NCI-H446 treated with DMSO at 0.1 percent for 48 hours (cell line): ENCODE measurements around the gene CAP1.

ENCODE experiments used
- DNase-seq: peaks from one replicate; lab custom pipeline; 2025; lab: John Stamatoyannopoulos, UW

The CAP1 gene

DNA sequence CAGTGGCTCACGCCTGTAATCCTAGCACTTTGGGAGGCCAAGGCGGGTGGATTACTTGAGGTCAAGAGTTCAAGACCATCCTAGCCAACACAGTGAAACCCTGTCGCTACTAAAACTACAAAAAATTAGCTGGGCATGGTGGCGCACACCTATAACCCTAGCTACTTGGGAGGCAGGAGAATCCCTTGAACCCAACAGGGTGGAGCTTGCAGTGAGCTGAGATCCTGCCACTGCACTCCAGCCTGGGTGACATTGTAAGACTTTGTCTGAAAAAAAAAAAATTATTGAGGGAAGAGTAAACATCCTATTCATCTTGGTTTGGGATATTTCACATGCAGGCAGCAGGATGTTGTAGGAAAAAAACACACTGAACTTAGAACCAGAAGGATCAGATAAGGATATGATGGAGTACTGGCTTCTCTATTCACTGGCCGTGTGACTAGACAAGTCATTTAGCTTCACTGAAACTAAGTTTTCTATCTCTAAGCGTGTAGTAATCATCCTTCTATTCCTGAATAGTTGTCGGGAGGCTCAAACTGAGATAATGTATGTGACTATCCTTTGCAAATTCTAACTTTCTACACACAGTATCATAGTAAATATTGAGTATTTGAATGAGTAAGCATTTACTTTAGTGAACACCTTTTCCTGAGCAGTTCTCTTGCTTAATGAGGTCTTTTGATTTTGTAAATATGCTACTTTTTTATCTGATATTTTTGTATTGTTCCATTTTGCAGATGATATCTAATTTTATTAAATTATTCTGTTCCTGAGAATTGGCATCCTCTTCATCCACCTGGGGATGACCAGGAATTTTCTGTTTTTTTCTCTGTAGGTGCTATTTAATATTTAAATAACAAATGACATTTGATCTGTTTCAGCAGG is 18.2 kb downstream of the CAP1 start:
- no peak for DNase-seq

- DNase-seq: no peak
Observed at GRCh38 chr1:40059338-40059959, 18.9 kb downstream of the CAP1 start.

GRCh38 chr1:40059960-40060750 is 19.6 kb downstream of the CAP1 start:
- no peak for DNase-seq

DNA sequence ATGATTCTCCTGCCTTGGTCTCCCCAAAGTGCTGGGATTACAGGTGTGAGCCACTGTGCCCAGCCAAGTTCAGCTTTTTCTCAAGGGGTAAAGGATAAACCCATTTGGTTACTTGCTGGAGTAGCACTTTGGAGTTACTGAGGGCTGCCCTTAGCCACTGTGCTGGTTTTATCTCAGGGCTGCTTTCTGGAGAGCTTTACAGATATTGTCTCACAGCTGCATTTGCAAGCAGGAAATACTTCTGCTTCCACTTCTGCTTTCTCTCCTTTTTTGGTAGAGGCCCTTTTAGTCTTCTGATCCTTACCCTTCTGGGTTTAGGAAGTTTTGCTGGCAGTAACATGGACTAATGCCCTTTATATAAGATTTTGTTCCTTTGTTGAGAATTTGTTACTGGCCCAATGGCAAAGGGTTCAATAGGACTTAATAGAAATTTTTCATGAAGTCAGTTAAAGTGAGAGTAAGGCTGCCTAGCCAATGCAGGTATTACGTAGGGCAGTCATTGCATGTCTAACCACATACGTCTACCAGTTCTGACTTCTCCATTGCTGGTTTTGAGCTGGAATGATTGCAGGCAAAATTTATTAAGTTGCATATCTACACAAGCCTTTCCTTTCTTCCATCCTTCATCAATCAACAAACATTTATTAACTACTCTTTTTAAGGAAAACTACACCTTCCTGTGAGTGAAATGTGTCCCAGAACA is 24.4 kb downstream of the CAP1 start:
- no peak for DNase-seq

- DNase-seq: no peak
Observed at GRCh38 chr1:40067023-40067422, 26.5 kb downstream of the CAP1 start.

GRCh38 chr1:40067851-40068250 is 27.3 kb downstream of the CAP1 start:
- DNase-seq: no peak

GRCh38 chr1:40072142-40072541 is 31.6 kb downstream of the CAP1 start:
- DNase-seq: no peak

- DNase-seq: no peak
Observed at GRCh38 chr1:40073062-40073461, 32.5 kb downstream of the CAP1 start.

DNA sequence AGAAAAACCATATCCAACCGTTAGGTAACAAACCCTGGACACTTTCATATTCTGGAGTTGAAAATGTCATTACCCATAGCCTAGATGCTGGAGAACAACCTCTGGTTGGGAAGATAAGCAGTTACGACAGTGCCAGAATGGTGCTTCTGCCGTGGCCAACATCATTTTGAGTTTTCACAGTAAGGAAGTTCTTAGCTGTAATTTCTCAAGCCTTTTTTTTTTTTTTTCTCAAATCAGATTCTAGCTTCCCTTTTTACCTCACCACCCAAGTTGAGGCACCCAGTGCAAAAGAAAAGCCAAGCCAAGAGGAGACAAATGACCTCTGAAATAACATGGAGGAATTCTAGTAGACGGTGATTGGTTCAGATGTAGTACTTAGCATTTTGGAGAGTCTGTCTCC is 34.7 kb downstream of the CAP1 start:
- DNase-seq: no peak

- no peak for DNase-seq
Observed at GRCh38 chr1:40076895-40077312, 36.4 kb downstream of the CAP1 start.

DNA sequence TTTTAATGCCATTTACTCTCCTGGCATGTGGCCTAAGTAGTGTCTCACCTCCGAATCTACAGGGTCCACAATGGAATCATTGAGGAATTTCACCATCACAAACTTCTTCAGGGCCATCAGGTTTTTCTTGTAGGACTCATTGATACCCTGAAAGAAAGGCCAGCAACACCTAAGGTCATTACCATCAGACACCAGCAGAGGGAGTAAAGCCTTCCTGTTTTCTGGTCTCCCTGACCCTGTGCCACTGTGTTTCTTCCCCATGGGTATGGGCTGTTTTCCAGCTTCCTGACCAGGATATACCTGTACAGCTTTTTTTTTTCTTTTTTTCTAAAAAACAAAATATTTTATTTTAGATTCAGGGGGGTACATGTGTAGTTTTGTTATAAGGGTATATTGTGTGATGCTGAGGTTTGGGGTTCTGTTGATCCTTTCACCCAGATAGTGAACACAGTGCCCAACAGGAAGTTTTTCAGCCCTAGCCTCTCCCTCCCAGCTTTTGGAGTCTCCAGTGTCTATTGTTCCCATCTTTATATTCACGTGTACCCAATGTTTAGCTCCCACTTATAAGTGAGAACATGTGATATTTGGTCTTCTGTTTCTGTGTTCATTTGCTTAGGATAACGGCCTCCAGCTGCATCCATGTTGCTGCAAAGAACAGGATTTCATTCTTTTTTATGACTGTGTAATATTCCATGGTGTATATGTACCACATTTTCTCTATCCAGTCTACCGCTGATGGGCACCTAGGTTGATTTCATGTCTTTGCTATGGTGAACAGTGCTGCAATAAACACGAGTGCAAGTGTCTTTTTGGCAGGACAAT is 38.2 kb downstream of the CAP1 start:
- DNase-seq: no peak

- DNase-seq: no peak
Observed at GRCh38 chr1:40079774-40080400, 39.4 kb downstream of the CAP1 start.

DNA sequence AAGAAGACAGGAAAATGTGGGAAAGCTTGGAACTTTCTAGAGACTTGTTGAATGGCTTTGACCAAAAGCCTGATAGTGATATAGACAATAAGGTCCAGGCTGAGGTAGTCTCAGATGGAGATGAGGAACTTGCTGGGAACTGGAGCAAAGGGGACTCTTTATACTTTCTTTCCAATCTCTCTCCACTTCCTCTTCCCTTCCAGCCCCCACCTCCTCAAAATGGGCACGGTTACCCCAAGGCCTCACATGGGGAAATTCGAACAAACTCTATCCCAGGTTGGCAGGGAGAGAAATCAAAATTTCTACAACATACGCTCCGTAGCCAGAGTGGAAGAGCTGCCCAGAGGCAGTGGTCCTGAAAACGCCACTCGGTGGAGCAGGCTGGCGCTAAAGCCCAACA is 41.3 kb downstream of the CAP1 start:
- DNase-seq: no peak

- DNase-seq: peak; percentile 31
Observed at GRCh38 chr1:40084750-40085149, 44.2 kb downstream of the CAP1 start.

- no peak for DNase-seq
Observed at GRCh38 chr1:40090652-40091355, 50.3 kb downstream of the CAP1 start.

DNA sequence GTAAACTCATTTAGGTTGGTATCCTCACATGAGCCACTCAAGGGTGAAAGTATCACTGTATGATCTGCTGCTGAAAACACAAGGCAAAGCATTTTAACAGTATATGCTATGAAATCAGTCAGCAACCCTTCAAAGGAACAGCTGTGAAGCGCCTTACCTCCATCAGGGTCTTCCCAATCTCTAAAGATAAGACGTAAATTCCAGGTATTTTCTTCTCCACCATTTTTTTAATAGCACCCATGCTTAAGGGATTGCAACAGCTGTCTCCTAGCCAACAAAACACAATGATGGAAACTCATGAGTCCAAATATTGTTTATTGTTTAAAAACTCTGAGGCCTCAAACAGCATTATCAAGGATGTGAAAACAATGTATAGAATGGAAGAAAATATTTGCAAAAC is 51.7 kb downstream of the CAP1 start:
- no peak for DNase-seq

DNA sequence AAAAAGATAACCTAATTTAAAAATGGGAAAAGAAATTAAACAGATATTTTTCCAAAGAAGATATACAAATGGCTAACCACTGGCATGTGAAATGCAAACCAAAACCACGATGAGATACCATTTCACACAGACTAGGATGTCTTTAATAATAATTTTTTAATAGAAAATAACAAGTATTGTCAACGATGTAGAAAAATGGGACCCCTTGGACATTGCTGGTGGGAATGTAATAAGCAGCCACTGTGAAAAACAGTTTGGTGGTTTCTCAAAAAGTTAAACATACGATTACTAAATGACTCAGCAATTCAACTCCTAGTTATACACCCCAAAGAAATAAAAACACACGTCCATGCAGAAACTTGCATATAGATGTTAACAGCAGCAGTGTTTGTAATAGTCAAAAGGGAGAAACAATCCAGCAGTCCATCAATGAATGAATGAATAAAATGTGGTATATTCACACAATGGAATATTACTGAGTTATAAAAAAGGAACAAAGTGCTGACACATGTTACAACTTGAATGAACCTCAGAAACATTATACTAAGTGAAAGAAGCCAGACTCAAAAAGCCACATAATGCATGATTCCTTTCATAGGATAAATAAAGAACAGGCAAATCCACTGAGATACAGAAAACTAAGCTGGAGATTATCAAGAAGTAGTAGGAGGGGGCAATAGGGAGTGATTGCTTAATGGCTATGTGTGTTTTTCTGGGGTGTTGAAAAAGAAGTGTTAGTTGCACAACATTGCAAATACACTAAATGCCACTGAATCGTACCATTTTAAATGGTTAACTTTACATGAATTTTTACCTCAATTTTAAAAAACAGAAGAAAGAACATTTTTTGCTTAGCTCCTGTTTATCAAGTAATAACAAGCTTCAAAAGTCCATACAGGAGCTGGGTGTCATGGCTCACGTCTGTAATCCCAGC is 52.4 kb downstream of the CAP1 start:
- DNase-seq: no peak

DNA sequence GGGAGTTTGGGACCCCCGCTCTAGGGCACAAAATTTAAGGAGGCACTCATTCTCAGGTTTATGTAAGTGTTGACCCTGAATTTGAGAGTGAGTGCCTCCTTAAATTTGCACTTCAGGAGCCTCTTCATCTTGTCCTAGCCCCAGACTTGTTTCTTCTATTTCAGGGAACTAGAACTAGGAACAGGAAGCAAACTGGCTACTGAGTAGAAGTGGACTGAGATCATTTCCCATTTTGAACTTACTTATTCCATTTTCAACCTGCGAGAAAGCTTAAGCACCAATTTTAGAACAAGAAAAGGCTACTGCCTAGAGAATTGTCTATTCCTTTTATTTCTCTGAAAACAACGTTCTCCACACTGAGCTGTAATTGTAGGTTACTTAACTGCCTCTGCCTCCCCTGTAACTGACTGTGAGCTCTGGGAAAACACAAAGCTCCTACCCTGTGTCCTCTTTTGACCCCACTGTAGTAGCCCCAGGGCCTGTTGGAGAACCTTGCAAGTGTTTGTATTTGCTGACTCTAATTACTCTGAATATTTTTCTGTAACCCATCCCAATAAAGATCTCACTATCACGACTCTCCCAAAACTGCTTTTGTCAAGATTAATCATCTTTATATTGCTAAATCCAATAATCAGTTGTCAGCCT is 54.1 kb downstream of the CAP1 start:
- no peak for DNase-seq

GRCh38 chr1:40095806-40096205 is 55.3 kb downstream of the CAP1 start:
- no peak for DNase-seq
